NCI-H2107 treated with DMSO at 0.1 percent for 48 hours (cell line): ENCODE results near the gene KIF5C.
A peak's percentile ranks its signal among the peaks of the same experiment; 100 is the strongest.

Experiments used
- DNase-seq: peaks from one replicate; lab custom pipeline; 2025; ENCODE audit not compliant: unreplicated experiment; lab: John Stamatoyannopoulos, UW

Gene KIF5C

GRCh38 chr2:148984449-148984848, 109.4 kb downstream of the KIF5C start:
- DNase-seq: no peak

DNA sequence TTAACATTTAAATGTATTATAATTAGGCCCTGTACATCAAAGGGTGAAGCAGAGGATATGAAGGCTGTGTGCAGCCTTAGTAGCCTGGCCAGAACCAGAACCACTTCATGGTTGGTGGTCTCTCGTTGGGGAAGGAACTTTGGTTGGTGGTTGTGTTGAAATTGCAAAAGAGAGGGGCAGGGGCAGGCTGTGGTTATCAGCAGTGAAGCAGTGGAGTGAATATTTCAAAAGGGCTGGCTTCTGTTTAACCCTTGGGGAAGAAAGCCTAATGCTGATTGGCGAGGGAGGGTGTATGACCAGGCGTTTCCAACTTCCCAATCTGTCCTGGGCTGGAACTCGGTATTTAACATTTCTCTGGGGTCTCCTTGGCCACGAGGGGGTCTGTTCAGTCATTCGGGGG, 112.3 kb downstream of the KIF5C start:
- DNase-seq: no peak

DNA sequence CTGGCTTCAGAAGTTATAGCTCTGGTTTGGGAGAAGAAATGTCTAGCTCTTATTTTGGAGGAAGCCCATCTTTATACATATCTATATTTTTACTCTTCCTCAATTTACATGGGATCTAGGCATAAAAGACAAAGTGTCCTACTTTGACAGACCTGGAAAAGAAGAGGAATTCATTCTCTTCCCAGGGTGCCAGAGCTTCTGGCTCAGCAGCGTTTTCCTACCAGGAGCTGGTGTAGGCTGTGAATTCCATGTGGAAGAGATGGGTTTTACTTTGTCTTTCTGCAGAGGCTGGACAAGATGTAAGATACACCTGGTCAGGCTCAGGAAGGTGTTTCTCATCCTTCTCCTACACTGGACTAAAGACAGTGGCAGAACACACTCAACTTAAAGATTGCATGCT, 113.3 kb downstream of the KIF5C start:
- no peak for DNase-seq

- peak; percentile 48 for DNase-seq
These were observed 115.0 kb downstream of the KIF5C start for GRCh38 chr2:148989882-148990493.

DNA sequence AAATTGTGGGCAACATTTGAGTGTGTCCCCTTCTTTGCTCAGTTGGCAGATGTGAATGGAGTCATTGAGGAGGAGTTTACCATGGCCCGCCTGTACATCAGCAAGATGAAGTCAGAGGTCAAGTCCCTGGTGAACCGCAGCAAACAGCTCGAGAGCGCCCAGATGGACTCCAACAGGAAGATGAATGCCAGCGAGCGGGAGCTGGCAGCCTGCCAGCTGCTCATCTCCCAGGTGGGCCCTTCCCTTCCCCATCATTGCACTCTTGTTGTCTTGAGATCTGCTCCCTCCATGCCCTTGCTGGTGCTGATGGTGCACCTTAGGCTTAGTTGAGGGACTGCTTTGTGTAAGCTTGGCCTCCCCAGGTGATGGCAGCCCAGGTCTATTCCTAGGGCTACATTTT, 115.9 kb downstream of the KIF5C start:
- DNase-seq: no peak

- no peak for DNase-seq
These were observed 117.4 kb downstream of the KIF5C start for GRCh38 chr2:148992448-148992847.

- no peak for DNase-seq
These were observed 118.3 kb downstream of the KIF5C start for GRCh38 chr2:148993351-148993750.

DNA sequence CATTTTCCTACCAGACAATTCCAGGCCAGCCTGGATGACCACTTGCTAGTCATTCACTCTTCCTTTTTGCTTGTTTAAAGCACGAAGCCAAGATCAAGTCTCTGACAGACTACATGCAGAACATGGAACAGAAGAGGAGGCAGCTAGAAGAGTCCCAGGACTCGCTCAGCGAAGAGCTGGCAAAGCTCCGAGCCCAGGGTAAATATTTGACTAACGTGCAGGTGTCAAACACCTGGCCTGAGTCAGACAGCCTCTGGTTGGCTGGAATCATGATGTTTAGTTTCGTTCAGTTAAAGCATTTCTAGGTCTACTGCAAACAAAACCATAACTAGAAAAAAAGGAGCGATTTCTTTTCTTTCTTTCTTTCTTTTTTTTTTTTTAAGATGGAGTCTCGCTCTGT, 119.3 kb downstream of the KIF5C start:
- peak; percentile 12 for DNase-seq

- no peak for DNase-seq
These were observed 121.8 kb downstream of the KIF5C start for GRCh38 chr2:148996805-148997204.

GRCh38 chr2:148998165-148998830, 123.3 kb downstream of the KIF5C start:
- DNase-seq: no peak

DNA sequence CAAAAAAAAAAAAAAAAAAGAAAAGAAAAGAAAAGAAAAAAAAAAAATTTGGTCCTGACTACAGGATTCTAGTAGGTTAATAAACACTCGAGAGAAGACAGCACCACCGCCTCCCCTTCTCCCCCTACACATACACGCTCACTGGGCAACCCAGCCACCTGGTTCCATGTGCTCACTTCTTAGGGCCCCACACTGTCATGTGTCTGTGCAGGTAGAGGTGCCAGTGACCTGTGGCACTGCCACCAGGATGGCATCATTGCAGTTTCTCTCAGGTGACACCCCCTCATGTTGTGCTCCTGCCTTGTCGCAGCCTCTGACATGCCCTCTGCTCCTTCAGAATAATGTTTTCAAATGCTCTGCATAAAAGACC, 123.8 kb downstream of the KIF5C start:
- DNase-seq: no peak

GRCh38 chr2:148999451-148999921, 124.5 kb downstream of the KIF5C start:
- DNase-seq: no peak

- DNase-seq: no peak
These were observed 125.3 kb downstream of the KIF5C start for GRCh38 chr2:149000158-149000938.

GRCh38 chr2:149001496-149001895, 126.5 kb downstream of the KIF5C start:
- DNase-seq: peak; percentile 26

GRCh38 chr2:149002378-149002890, 127.4 kb downstream of the KIF5C start:
- no peak for DNase-seq

GRCh38 chr2:149002891-149003740, 128.1 kb downstream of the KIF5C start:
- DNase-seq: no peak

GRCh38 chr2:149004836-149005235, 129.8 kb downstream of the KIF5C start:
- DNase-seq: no peak

DNA sequence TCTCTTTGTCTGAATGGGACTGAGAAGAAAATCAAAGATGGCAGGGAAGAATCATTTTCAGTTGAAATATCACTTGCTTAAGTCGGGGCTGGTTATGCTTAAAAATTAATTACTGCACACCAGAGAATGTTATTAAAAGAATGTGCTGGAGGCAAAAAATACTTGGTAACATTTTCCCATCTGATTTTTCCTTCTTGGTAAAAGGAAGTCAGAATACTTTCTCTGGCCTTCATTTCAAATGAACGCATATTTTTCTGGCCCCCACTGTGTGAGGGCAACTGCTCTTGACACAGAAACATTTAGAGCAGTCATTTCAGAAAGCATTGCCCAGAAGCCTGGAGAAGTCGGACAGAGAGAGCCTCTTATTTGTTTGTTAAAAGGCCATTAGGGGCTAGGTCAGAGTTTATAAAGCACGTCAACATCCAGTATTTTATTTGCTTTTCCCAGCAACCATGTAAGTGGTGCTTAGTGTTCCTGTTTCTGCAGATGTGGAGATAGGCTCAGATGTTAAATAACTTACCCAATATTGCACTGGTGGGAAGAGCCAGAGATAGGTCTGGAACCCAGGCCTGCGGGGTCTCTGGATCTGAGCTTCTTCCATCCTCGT, 130.5 kb downstream of the KIF5C start:
- no peak for DNase-seq

- DNase-seq: no peak
These were observed 132.0 kb downstream of the KIF5C start for GRCh38 chr2:149006883-149007543.

DNA sequence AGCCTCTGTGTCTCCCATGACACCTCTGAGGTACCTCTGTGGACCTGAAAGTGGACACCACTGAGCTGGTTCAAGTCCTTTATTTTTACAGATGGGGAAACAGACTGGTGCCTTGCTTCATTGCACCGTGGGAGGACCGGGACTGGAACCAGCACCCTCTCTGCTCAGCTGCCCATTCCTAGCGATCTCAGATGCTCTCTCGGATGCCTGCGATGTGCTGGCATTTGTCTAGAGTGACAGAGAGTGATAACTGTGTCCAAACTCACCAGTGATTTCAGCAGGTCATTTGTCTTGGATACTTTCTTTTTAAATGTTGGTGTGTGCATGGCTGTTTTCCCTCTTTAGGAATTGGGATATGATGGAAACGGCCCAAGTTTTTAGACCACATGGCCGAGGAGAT, 133.4 kb downstream of the KIF5C start:
- DNase-seq: no peak
